Smooth muscle cell (in vitro differentiated cells): ENCODE measurements around the gene SLC4A4. TPM values are rescaled to one million over a fixed set of nuclear protein-coding genes. Genes with fewer than 3 reads are reported as not detected.

Experiments used
- DNase-seq: peaks from one replicate; lab custom pipeline; 2025; ENCODE audit not compliant: unreplicated experiment; lab: John Stamatoyannopoulos, UW
- H2AFZ ChIP-seq: fragments of 200-600 bp; sonication (generic); 2 replicates; pipeline ENCODE4 v1.6.0; 2016; ENCODE audit warnings: antibody characterized with exemption, low read depth, mild to moderate bottlenecking
- H3F3A ChIP-seq: fragments of 200-600 bp; sonication (generic); 2 replicates; pipeline ENCODE4 v1.6.0; 2017; ENCODE audit warnings: antibody characterized with exemption, low read depth
- H3K27ac ChIP-seq: fragments of 200-600 bp; sonication (generic); 2 replicates; pipeline ENCODE4 v1.5.1; 2016; ENCODE audit warnings: low read depth, mild to moderate bottlenecking
- H3K27me3 ChIP-seq: fragments of 200-600 bp; sonication (generic); 2 replicates; pipeline ENCODE4 v1.6.1; 2016; ENCODE audit warnings: low read depth, mild to moderate bottlenecking
- H3K36me3 ChIP-seq: fragments of 200-600 bp; sonication (generic); 2 replicates; pipeline ENCODE4 v1.5.1; 2016; ENCODE audit warnings: low read depth
- H3K4me1 ChIP-seq: fragments of 200-600 bp; sonication (generic); 2 replicates; pipeline ENCODE4 v1.5.1; 2016; ENCODE audit warnings: low read depth
- H3K4me2 ChIP-seq: fragments of 200-600 bp; sonication (generic); 2 replicates; pipeline ENCODE4 v1.6.0; 2016; ENCODE audit warnings: mild to moderate bottlenecking
- H3K4me3 ChIP-seq: fragments of 200-600 bp; sonication (generic); 2 replicates; pipeline ENCODE4 v1.5.1; 2016; ENCODE audit warnings: mild to moderate bottlenecking
- H3K79me2 ChIP-seq: fragments of 200-600 bp; sonication (generic); 2 replicates; pipeline ENCODE4 v1.6.0; 2016; ENCODE audit warnings: low read depth, mild to moderate bottlenecking
- H3K9ac ChIP-seq: fragments of 200-600 bp; sonication (generic); 2 replicates; pipeline ENCODE4 v1.6.0; 2016; ENCODE audit warnings: low read depth
- H3K9me3 ChIP-seq: fragments of 200-600 bp; sonication (generic); replicated peaks from 2 replicates; pipeline ENCODE4 v1.5.1; 2016; ENCODE audit warnings: low read depth
- H4K20me1 ChIP-seq: fragments of 200-600 bp; sonication (generic); 2 replicates; pipeline ENCODE4 v1.6.0; 2016; ENCODE audit warnings: low read depth
- WGBS: methylation state at CpG from one replicate; pipeline ENCODE4 v1.1.7; 2016; ENCODE audit warnings: low lambda C conversion rate; 5-methylcytosine and 5-hydroxymethylcytosine counted together
- polyA plus RNA-seq: library from polyadenylated mRNA; unstranded; fragments of >200 nt; fragmentation: Nextera tagmentation; extraction: Ambion mirVana; gene quantifications from 2 replicates; pipeline ENCODE4 v1.2.1, GENCODE V29; 2016
- total RNA-seq: library from RNA; depleted of rRNA; stranded (reverse); fragments of >200 nt; gene quantifications from 2 replicates; pipeline ENCODE4 v1.2.3, GENCODE V29; 2014
- TF ChIP-seq, protein P1 (sequence below): fragments of 200-600 bp; sonication (generic); IDR thresholded peaks from 2 replicates; pipeline ENCODE4 v1.5.1; 2017; ENCODE audit warnings: borderline replicate concordance, mild to moderate bottlenecking, antibody characterized with exemption; ENCODE audit not compliant: insufficient read depth, poor library complexity, severe bottlenecking

SLC4A4 gene
- total and polyA plus RNA-seq, 2 experiments from 2014 or later = 1.2 to 4.1 TPM

DNA sequence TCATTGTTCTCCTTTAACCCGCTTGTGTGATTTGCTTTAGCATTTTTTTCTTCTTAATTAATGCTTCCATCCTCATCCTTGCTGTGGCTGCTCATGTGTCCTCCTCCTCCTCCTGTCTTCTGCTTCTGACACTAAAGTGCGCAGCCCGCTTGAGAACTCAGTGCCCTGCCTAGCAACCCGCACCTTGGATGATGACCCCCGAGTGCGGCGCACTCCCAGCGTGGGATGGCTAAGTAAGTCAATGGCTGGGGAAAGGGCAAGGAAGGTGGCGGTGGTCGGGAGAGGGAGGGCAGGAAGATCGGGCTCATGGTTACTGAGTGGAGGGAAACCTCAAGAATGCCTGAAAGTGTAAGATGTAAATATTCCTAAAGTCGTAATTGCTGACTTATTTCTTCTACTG lies 30.1 kb downstream of the SLC4A4 start:
- no peaks in the 10 kb centered on the region for H3K27me3 ChIP-seq
- no peak overlapping the region for H2AFZ ChIP-seq
- no peak overlapping the region for H3K4me2 ChIP-seq
- H3K4me3 ChIP-seq = no peak overlapping the region
- H4K20me1 ChIP-seq = no peaks in the 10 kb centered on the region
- no peak for DNase-seq
- no peaks in the 10 kb centered on the region for H3K9me3 ChIP-seq
- TF ChIP-seq, protein P1, sequence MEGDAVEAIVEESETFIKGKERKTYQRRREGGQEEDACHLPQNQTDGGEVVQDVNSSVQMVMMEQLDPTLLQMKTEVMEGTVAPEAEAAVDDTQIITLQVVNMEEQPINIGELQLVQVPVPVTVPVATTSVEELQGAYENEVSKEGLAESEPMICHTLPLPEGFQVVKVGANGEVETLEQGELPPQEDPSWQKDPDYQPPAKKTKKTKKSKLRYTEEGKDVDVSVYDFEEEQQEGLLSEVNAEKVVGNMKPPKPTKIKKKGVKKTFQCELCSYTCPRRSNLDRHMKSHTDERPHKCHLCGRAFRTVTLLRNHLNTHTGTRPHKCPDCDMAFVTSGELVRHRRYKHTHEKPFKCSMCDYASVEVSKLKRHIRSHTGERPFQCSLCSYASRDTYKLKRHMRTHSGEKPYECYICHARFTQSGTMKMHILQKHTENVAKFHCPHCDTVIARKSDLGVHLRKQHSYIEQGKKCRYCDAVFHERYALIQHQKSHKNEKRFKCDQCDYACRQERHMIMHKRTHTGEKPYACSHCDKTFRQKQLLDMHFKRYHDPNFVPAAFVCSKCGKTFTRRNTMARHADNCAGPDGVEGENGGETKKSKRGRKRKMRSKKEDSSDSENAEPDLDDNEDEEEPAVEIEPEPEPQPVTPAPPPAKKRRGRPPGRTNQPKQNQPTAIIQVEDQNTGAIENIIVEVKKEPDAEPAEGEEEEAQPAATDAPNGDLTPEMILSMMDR = no peak
- no peak overlapping the region for H3K27ac ChIP-seq
- no peak overlapping the region for H3K9ac ChIP-seq
- H3K36me3 ChIP-seq = no peaks in the 10 kb centered on the region
- no peaks in the 10 kb centered on the region for H3F3A ChIP-seq
- WGBS = 94% methylated on average over 12 of the region's 12 CpGs
- H3K79me2 ChIP-seq = no peaks in the 10 kb centered on the region
- H3K4me1 ChIP-seq = no peaks in the 10 kb centered on the region

DNA sequence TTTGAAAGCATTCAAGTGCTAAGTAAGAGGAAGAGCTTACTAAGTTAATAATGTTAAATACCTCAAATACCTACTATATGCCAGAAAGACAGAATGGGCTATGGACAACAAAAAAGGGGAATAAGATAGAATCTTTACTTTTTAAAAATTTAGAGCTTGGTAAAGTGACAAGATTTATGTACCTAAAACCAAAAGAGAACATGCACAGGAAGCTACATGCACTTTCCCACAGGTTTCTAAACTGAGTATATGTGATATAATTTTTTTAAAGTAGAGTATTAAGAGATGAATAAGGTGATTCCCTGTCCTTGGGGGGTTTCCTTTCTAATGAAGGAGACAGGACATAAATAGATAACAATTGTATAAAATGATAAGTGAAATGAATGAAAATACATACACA lies 30.7 kb downstream of the SLC4A4 start:
- no peak overlapping the region for H3K4me3 ChIP-seq
- TF ChIP-seq, protein P1 = no peak
- H3K4me1 ChIP-seq = no peaks in the 10 kb centered on the region

DNA sequence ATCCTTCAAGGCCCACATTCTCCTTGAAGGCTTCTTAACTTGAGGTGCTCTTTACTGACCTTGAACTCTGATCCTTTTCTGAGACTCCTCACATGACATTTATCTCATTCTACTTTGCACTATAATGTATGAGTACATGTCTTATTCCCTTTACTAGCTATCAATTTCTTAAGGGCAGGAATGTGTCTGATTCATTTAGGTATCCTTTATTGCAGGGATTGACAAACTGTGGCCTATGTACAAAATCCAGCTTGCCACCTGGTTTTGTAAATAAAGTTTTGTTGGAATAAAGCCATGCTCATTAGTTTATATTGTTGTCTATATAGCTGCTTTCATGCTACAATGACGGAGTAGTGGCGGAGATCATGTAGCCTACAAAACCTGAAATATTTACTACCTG lies 36.7 kb downstream of the SLC4A4 start:
- Histone ChIP-seq H3K9ac (no peak overlapping the region), H3K4me3 (no peak overlapping the region), H3K4me1 (no peaks in the 10 kb centered on the region), H3K79me2 (no peaks in the 10 kb centered on the region), H3K27ac (no peak overlapping the region), H3K4me2 (no peak overlapping the region), H3K9me3 (no peaks in the 10 kb centered on the region), H3K27me3 (no peaks in the 10 kb centered on the region), H2AFZ (no peak overlapping the region), H4K20me1 (no peaks in the 10 kb centered on the region), H3K36me3 (no peaks in the 10 kb centered on the region), H3F3A (no peaks in the 10 kb centered on the region)
- 98% methylated on average over 2 of the region's 2 CpGs for WGBS
- TF ChIP-seq, protein P1 = no peak
- no peak for DNase-seq

More for the DNA sequence above, 30.7 kb downstream of the SLC4A4 start:
- Histone ChIP-seq H3K9me3 (no peaks in the 10 kb centered on the region), H3K36me3 (no peaks in the 10 kb centered on the region), H3K27me3 (no peaks in the 10 kb centered on the region), H3K79me2 (no peaks in the 10 kb centered on the region), H3F3A (no peaks in the 10 kb centered on the region), H3K4me2 (no peak overlapping the region), H4K20me1 (no peaks in the 10 kb centered on the region), H3K9ac (no peak overlapping the region), H3K27ac (no peak overlapping the region), H2AFZ (no peak overlapping the region)
- DNase-seq = no peak

DNA sequence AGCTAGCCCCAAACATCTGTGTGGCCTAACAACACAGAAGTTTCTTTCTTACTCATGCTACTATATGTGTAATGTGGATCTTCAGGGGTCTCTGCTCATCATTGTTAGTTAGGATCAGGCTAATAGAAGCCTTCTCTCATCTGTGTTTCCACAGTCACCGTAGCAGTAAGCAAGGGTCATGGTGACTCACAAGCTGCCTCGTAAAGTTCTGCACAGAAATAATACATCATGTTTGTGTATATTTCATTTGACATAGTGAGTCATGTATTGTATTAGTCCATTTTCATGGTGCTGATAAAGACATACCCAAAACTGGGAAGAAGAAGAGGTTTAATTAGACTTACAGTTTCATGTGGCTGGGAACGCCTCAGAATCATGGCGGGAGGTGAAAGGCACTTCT lies 38.7 kb downstream of the SLC4A4 start:
- Histone ChIP-seq H3K9ac (no peak overlapping the region), H3K4me3 (no peak overlapping the region), H3K79me2 (no peaks in the 10 kb centered on the region), H3K4me2 (no peak overlapping the region), H3K36me3 (no peaks in the 10 kb centered on the region), H3K4me1 (no peaks in the 10 kb centered on the region), H3K9me3 (no peaks in the 10 kb centered on the region), H3K27me3 (no peaks in the 10 kb centered on the region), H3F3A (no peaks in the 10 kb centered on the region), H2AFZ (no peak overlapping the region), H4K20me1 (no peaks in the 10 kb centered on the region), H3K27ac (no peak overlapping the region)
- no peak for DNase-seq
- TF ChIP-seq, protein P1 = no peak
- WGBS = 51% methylated on average over 4 of the region's 4 CpGs
